RWPE1 (cell line): ENCODE measurements around the gene POLR1C.
A peak's percentile ranks its signal among the peaks of the same experiment; 100 is the strongest.
"Not testable (repeated sequence)": the region's sequence is repeated elsewhere in the genome, so short reads cannot be mapped to it uniquely, and the experiment has no call there.

Experiments used
- CTCF ChIA-PET: fragments of 350-600 bp; sonication (Branson Sonifier 250); formaldehyde crosslinking; extraction: SDS; loops from one replicate; lab custom pipeline; 2021; lab: Yijun Ruan, JAX
- POLR2A ChIA-PET: fragments of 400-600 bp; formaldehyde crosslinking; extraction: SDS; loops from one replicate; lab custom pipeline; 2020; ENCODE audit warnings: antibody characterized with exemption; ENCODE audit not compliant: low non-redundant PET; lab: Yijun Ruan, JAX
- DNase-seq: peaks from one replicate; pipeline ENCODE4 v3.0.0; 2012; ENCODE audit warnings: low spot score
- H3K27ac ChIP-seq: fragments of 450-650 bp; 2 replicates; pipeline ENCODE4 v1.5.1; 2017
- CTCF ChIP-seq: fragments of 450-650 bp; conservative IDR thresholded peaks from 2 replicates; pipeline ENCODE4 v1.5.1; 2017; ENCODE audit warnings: low read depth, mild to moderate bottlenecking

The POLR1C gene

GRCh38 chr6:43541774-43542471 lies 25.0 kb downstream of the POLR1C start:
- ChIA-PET POLR2A (no interaction called here), CTCF (interaction anchor here (0.7 kb wide), 2 partner anchors 215 to 436 kb away, joined by 3 to 5 read pairs; no protein-coding TSS in a partner anchor)
- H3K27ac ChIP-seq = no peak overlapping the region
- DNase-seq = no peak
- TF ChIP-seq CTCF = no peak

- TF ChIP-seq CTCF = no peak
- DNase-seq = no peak
- CTCF ChIA-PET = no interaction called here
- POLR2A ChIA-PET = no interaction called here
- H3K27ac ChIP-seq = no peak overlapping the region
Observed at GRCh38 chr6:43544461-43544860, 27.6 kb downstream of the POLR1C start.

GRCh38 chr6:43547222-43547621 lies 30.3 kb downstream of the POLR1C start:
- TF ChIP-seq CTCF = no peak
- ChIA-PET CTCF (interaction anchor here (0.6 kb wide), 1 partner anchor 734 kb away, joined by 3 read pairs; no protein-coding TSS in a partner anchor), POLR2A (no interaction called here)
- H3K27ac ChIP-seq = no peak overlapping the region
- DNase-seq = no peak

GRCh38 chr6:43557620-43558019 lies 40.7 kb downstream of the POLR1C start:
- CTCF ChIA-PET = interaction anchor here (1.2 kb wide), 1 partner anchor 294 kb away, joined by 3 read pairs; no protein-coding TSS in a partner anchor
- DNase-seq, H3K27ac ChIP-seq, POLR2A ChIA-PET: not testable (repeated sequence)

- DNase-seq = no peak
- H3K27ac ChIP-seq = no peak overlapping the region
- TF ChIP-seq CTCF = no peak
- ChIA-PET CTCF (no interaction called here), POLR2A (no interaction called here)
Observed at GRCh38 chr6:43559328-43559727, 42.4 kb downstream of the POLR1C start.

DNA sequence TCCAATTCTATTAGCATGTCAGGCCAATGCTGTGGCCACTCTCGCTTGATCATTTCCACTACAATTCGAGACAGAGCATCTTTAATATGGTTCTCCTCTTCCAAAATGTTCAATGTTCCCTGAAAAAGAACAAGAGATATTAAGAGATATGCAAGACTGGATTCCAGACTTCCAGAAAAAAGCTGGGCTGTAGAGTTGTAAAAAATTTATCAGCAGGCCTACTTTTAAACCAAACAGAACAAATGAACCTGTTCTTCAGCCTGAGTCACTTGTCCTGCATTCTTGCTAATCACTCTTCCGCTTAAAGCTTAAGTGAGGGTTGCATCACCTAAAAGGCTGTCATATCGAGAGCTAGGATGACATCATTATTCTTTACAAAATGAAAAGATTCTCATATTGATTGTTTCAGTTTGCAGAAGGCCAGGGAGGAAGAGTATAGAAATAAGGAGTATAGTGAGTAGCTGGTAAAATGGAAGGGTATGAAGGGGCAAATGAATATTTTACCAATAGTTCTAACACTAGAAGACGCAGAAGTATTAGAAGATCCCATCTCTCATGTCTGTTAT lies 54.1 kb downstream of the POLR1C start:
- ChIA-PET CTCF (interaction anchor here (0.6 to 0.7 kb wide), 2 partner anchors 307 to 428 kb away, joined by 3 read pairs; no protein-coding TSS in a partner anchor), POLR2A (no interaction called here)
- DNase-seq = peak; percentile 49
- no peak overlapping the region for H3K27ac ChIP-seq
- TF ChIP-seq CTCF = no peak
